ENCODE results near the gene CHST14.

The CHST14 gene

DNA sequence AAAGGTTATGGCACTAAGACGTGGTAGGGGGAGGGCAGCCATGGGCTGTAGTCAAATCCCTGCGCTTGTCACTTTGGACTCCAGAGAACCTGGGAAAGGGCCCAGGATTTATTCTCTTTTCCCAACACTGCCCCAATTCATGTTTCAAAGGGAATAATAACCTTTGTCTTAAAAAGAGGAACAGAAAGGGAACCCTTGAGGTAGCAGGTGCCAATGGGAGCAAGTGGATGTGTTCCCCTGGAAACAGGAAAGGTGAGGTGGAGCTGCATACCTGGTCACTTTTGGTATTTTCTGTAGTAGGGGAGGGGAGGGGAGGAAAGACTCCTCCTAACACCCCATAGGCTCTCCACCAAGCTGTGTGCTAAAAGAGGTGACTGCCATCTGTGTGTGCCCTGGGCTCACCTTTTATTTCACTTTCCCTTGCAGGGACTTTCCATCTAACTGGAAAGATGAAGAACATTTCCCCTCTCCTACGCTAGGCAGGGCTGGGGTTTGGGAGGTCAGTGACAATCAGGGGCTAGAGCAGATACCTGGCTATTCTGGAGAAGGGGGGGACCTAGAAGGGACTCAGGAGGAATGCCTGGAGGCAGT, 6.1 kb upstream of the CHST14 start:
- DNase-seq: no peak

DNA sequence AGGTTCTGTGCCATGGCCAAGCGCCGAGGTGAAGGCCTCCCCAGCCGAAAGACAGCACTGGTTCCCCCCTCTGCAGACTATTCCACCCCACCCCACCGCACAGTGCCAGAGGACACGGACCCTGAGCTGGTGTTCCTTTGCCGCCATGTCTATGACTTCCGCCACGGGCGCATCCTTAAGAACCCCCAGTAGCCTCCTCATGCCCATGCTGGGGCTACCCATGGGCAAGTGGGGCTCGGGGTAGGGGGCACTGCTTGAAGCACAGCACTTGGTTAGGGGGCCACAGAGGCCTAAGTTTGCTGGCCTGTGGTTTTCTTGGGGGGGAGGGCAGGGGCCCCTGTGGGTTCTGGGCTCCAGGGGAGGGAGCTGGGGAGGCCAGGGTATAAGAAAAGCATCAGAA, 4.8 kb upstream of the CHST14 start:
- DNase-seq: no peak

DNA sequence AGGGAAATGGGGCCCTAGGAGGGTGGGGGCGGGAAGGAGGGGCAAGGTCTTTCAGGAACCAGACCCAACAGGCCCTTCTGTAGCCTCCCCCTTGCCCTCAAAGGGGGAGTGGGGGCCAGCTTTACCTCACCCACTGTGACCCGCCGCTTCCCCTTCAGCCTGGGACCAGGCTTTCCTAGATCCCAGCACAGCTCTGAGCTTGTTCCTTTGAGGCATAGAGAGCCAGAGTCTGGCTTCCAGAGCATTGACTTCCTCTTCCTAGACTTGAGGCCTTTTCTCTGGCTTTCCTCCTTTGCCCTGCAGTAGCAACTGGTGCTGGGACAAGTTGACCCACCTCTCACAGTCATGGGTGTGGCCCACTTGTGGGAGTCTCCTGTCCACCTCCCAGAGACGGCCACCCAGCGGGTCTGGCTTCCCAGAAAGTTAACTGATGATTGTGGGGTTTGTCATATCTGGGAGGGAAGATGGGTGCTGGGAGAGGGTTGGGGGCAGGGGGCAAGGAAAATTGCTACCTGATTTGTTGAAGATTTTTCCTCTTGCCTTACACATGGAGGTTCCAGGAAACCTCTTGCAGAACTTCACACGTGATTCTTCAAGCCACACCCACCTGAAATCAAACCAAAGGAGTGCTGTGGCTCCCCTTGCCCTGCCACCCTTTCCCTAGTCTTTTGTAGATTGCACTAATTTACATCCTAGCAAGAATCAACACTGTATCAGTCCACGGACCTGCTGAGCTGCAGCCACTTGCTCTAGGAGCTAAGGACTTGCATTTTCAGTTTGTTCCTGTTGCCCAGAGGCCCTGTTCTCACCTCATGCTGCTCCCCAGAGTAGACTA, 4.1 kb upstream of the CHST14 start:
- DNase-seq: no peak

DNA sequence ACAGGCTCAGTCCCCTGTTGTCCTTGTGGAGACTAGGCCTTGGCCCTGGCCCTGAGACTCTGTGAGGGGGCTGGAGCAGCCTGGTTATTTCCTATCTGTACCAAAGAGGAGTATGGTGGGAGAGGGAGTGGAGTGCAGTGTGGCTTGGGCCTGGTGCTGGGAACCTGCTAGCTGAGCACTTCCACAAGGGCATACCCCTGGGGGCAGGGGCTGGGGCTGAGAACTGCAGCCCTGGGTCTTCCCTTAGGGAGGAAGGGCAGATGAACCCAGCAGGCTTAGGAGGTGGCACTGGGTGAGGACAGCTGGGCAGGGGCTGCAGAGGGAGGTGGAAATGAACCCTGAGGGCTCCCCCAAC, 3.5 kb upstream of the CHST14 start:
- no peak for DNase-seq

DNA sequence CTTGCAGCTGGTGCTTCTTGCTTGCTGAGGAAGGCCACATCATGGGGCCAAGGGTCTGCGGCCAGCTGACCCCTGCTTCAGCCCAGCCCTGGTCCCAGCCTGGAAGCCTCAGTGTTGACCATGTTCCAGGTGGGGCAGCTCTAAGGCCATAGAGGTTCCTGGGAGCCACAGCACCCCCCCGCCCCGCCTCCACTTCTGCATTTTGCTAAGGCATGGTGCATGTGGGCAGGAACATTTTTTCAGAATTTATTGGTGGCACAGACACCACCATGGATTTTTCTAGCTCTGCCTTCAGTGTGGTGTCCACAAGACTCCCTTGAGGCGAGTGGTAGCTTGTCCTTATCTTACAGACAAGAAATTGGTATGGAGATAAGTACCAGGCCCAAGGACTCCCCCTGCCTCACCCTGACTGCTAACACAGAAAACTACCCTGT, 1.9 kb upstream of the CHST14 start:
- no peak for DNase-seq

DNA sequence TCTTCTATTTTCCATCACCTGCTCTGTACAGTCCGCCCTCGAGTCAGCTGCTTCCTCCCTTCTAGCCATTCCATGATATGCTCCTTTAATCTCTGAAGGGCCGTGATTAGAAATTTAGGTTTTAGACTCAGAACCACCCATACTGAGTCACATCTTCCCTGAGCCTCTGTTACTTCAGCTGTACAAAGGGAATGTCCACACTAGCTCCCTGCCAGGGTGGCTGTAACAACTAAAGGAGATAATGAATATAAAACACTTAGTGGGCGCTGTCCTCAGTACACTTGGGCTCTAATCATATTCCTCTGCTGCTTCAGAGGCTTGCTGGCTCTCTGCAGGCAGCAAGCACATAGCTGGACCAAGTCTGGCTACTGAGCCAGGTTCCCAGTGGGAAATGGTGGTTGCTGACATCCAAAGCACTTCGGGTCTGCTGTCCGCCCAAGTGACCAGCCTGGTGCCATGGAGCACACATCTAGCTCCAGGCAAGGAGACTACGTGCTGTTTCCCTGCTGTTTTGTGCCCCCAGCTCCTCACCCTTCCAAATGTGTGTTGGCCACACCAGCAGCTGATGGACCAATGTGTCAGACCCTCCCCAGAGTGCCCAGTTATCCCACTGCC, 901 bp upstream of the CHST14 start:
- no peak for DNase-seq

DNA sequence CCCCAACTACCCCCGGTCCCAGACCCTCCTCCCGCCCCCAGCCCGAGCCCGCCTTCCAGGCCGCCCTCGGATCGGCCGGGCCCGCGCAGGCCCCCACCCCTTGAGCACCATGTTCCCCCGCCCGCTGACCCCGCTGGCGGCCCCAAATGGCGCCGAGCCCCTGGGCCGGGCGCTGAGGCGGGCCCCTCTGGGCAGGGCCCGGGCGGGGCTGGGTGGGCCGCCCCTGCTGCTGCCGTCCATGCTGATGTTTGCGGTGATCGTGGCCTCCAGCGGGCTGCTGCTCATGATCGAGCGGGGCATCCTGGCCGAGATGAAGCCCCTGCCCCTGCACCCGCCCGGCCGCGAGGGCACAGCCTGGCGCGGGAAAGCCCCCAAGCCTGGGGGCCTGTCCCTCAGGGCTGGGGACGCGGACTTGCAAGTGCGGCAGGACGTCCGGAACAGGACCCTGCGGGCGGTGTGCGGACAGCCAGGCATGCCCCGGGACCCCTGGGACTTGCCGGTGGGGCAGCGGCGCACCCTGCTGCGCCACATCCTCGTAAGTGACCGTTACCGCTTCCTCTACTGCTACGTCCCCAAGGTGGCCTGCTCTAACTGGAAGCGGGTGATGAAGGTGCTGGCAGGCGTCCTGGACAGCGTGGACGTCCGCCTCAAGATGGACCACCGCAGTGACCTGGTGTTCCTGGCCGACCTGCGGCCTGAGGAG, 472 bp downstream of the CHST14 start:
- DNase-seq: no peak

DNA sequence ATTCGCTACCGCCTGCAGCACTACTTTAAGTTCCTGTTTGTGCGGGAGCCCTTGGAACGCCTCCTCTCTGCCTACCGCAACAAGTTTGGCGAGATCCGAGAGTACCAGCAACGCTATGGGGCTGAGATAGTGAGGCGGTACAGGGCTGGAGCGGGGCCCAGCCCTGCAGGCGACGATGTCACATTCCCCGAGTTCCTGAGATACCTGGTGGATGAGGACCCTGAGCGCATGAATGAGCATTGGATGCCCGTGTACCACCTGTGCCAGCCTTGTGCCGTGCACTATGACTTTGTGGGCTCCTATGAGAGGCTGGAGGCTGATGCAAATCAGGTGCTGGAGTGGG, 995 bp downstream of the CHST14 start:
- no peak for DNase-seq

DNA sequence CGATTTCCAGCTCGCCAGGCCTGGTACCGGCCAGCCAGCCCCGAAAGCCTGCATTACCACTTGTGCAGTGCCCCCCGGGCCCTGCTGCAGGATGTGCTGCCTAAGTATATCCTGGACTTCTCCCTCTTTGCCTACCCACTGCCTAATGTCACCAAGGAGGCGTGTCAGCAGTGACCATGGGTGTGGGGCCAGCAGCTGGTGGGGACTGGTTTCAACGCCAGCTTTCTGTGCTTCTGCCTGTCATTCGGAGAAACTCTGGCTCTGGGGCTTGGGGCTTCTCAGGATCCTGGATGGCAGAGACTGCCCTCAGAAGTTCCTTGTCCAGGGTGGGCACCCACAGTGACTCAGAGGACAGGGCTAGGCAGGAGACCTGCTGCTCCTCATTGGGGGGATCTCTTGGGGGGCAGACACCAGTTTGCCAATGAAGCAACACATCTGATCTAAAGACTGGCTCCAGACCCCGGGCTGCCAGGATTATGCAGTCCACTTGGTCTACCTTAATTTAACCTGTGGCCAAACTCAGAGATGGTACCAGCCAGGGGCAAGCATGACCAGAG, 1.5 kb downstream of the CHST14 start:
- DNase-seq: no peak

DNA sequence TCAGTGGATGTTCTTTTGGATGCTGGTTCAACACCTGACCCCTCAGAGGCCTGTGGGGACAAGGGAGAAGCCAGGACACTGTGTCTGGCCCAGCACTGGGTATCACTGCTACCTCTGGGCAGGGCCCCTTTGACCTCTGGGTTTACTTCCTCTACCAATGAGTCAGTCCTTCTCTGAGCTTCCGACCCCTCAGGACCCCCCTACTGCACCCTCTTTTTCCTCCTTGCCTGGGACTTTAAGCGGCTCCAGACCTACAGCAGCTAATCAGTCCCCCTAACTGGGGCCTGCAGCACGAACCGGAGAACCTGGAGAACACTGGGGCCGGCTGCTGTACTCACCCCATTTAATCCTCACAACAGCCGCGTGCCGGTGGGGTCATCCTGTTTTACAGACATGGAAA, 3.8 kb downstream of the CHST14 start:
- DNase-seq: no peak

DNA sequence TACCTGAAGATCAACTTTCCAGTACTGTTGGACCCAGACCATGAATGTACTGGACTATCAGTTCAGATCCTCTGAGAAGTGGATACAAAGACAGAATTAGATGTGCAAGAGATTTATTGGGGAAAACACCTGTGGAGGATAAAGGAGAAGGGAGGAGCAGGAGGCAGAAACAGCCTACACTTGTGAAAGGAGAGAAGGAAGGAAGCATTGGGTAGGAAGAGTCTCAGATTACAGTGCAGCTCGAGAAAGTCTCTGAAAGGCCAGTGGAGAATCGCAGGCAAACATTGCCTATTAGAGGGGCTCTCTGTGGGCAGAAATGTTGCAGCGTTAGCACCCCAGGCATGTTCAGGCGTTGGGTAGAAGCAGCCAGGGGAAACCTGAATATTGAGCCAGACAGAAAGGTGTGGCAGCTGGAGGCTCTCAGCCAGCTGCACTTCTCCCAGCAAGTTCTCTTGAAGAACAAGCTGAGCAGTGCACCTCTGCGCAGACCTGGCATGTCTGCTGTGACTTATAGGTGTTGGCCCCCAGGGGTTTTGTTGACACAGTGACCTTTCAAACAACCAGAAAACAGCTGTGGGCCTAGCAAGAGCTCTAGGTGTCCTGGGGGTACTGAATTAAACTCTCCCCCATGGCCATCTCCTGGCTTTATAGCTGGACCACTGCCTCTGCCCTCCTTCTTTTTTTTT, 7.0 kb downstream of the CHST14 start:
- no peak for DNase-seq

DNA sequence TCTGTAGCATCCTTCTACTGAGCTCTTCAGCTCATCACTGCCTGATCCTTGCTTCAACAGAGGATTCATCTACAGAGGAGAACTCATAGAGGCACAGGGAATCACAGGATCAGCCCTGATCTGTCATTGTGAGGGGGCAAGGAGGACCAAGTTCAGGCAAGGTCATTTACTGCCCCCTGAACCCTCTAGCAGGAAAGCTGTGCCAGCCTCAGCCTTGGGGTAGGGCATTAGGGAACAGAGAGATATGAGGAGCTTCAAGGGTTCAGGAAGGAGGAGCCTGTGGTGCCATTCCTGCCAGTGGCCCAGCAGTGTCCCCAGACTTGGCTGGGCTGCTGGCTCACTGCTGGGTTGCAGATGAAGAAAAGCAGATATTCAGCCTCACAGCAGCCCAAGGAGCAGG, 8.2 kb downstream of the CHST14 start:
- no peak for DNase-seq

DNA sequence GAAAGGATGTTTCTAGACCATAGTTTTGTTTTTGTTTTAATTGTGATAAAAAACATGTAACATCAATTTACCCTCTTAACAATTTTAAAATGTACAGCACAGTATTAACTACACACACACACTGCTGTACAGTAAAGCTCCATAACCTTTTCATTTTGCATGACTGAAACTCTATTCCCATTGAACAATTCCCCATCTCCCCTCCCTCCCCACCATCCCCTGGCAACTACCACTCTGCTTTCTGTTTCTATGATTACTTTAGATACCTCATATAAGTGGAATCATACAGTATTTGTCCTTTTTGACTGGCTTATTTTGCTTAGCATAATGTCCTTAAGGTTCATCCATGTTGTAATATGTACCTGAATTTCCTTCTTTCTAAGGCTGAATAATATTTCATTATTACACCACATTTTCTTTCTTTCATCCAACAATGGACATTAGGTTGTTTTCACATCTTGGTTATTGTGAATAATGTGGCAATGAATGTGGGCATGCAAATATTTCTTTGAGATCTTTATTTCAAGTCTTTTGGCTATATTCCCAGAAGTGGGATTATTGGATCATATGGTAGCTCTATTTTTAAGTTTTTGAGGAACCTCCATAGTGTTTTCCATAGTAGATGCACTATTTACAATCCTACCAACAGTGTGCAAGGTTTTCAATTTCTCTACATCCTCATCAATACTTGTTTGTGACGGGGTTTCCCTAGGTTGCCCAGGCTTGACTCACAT, 10.7 kb downstream of the CHST14 start:
- no peak for DNase-seq

DNA sequence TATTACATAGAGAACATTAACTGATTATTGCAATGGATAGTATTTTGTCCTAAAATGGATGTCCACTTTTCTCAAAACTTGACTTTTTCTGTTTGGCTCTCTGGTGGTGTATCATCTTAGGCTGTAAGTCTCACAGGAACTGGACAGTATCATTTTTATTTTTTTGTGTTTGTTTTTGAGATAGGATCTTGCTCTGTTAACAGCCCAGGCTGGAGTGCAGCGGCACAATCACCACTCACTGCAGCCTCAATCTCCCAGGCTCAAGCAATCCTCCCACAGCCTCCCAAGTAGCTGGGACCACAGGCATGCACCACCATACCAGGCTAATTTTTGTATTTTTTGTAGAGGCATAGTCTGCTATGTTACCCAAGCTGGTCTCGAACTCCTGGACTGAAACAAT, 13.1 kb downstream of the CHST14 start:
- no peak for DNase-seq

DNA sequence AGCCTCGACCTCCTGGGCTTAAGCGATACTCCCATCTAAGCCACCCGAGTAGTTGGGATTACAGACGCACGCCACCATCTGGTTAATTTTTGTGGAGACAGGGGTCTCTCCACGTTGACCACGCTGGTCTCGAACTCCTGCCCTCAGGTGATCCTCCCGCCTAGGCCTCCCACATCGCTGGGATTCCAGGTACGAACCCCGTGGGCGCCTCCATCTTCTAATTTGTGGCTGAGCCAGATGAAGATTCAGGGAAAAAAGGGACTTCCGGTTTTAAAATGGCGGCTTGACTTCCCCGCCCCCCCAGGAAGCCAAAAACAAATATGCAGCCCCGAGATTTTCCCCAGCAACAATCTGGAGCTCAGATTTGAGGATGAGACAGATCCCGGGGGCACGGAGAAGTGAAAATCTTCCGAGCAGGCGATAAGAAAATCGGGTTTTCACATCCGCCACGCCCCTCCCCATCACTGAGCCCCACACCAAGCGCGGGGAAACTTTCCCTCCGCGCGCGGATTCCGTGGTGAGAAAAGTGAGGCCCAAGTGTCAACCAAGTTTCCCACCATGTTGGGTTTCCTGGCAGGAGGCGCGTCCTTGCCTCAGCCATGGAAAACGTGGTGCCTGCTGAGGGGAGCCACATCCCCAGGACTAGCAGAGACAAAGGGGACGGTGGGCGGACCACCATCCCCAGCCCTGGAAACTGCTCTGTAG, 15.4 kb downstream of the CHST14 start:
- DNase-seq: no peak

DNA sequence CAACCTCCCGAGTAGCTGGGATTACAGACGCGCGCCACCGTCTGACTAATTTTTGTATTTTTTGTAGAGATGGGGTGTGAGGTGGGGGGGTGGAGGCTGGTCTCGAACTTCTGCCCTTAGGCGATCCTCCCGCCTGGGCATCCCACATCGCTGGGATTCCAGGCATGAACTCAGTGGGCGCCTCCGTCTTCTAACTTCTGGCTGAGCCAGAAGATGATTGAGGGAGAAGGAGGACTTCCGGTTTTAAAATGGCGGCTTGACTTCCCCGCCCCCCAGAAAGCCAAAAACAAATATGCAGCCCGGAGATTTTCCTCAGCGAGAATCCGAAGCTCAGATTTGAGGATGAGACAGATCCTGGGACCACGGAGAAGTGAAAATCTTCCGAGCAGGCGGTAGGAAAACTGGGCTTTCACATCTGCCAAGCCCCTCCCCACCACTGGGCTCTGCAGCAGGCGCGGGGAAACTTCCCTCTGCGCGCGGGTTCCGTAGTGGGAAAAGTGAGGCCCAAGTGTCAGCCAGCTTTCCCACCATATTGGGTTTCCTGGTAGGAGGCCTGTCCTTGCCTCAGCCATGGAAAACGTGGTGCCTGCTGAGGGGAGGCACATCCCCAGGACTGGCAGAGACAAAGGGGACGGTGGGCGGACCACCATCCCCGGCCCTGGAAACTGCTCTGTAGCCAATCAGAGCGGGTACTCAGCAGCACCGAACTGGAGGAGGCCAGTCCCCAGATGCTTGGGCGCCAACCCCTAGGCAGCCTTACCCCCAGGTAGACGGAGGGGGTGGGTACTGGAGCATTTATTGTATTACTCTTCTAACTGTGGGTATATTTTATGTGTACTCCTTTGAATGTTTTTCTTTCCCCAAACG, 17.3 kb downstream of the CHST14 start:
- DNase-seq: no peak

DNA sequence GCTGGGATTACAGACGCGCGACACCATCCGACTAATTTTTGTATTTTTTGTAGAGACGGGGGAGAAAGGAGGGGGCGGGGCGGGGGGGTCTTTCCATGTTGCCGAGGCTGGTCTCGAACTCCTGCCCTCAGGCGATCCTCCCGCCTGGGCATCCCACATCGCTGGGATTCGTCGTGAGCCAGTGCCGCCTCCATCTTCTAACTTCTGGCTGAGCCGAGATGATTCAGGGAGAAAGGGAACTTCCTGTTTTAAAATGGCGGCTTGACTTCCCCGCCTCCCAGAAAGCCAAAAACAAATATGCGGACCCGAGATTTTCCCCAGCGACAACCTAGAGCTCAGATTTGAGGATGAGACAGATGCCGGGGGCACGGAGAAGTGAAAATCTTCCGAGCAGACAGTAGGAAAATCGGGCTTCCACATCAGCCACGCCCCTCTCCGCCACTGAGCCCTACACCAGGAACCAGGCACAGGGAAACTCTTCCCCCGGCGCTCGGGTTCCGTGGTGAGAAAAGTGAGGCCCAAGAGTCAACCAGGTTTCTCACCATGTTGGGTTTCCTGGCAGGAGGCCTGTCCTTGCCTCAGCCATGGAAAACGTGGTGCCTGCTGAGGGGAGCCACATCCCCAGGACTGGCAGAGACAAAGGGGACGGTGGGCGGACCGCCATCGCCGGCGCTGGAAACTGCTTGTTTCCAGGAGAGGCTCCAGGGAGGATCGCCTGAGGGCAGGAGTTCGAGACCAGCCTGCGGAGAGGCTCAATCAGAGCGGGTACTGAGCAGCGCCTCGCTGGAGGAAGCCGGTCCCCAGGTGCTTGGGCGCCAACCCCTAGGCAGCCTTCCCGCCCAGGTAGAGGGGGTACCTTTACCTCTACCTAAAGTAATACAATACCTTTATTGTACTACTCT, 18.7 kb downstream of the CHST14 start:
- no peak for DNase-seq

DNA sequence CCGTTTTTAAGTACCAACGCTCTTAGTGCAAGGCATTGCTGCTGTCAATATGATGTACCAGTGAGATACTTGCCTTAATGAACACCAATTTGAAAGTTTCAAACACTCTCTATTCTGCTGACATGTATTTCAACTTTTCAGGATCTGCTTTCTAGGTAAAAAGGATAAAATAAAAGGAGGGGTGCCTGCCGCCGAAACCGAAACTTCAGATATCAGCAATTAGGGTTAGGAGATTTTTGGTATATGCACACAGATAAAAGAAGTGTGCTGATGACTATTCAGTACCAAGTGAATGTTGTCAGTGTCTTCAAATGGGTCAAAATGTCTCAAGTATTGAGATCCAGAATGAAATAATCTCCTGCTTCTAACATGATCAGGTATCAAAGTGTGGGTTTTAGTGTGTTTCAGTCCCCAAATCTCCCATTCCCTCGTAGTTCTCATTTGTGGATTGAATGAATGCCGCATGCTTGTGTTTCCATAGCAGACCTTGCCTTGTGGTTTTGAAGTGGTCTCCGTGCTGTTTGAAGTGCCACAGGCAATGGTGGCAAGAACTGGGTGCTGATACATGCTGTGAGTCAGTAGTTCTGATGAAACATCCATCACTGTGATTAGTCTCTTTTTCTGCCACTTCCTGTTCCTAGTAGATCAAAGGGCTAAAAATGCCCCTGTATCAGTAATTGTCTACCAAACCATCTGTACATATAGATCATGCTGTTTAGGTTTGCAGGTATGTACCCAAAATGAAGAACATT, 22.5 kb downstream of the CHST14 start:
- no peak for DNase-seq

DNA sequence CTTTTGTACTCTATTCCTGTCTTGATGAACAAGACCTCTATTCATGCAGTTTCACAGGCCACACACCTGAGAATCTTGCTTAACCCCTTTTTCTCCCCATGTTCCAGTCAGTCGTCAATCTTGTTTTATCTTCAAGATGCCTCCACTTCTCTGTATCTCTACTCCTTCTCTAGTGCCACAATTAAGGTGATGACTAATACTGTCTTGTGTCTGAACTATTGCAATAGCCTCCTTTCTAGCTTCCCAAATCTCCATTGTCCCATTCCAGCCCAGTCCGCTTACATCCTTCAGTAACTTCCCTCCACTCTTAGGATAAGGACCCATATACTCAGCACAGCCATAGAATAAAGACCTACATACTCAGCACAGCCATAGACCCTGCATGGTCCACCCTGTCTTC, 24.7 kb downstream of the CHST14 start:
- no peak for DNase-seq

Data from T1000 (cell line).